GM19328 (cell line): Measurements from ENCODE around the gene PRKCA.
"Not testable (repeated sequence)": the region's sequence is repeated elsewhere in the genome, so short reads cannot be mapped to it uniquely, and the experiment has no call there.

Source experiments
- ATAC-seq: cut with Tn5 transposase; IDR thresholded peaks from one replicate; pipeline ENCODE4 v1.9.1; 2021; ENCODE audit warnings: mild to moderate bottlenecking, moderate library complexity; ENCODE audit not compliant: unreplicated experiment

The PRKCA gene

GRCh38 chr17:66480243-66480642 is 177.8 kb downstream of the PRKCA start:
- no peak for ATAC-seq

- no peak for ATAC-seq
Observed at GRCh38 chr17:66480802-66481201, 178.4 kb downstream of the PRKCA start.

- no peak for ATAC-seq
Observed at GRCh38 chr17:66481271-66481670, 178.9 kb downstream of the PRKCA start.

GRCh38 chr17:66483906-66484305 is 181.5 kb downstream of the PRKCA start:
- ATAC-seq: no peak

GRCh38 chr17:66485309-66485947 is 183.0 kb downstream of the PRKCA start:
- ATAC-seq: no peak

- ATAC-seq: no peak
Observed at GRCh38 chr17:66487121-66487520, 184.7 kb downstream of the PRKCA start.

- ATAC-seq: no peak
Observed at GRCh38 chr17:66487981-66488468, 185.6 kb downstream of the PRKCA start.

- no peak for ATAC-seq
Observed at GRCh38 chr17:66488864-66489263, 186.5 kb downstream of the PRKCA start.

GRCh38 chr17:66489576-66489975 is 187.2 kb downstream of the PRKCA start:
- ATAC-seq: not testable (repeated sequence)

GRCh38 chr17:66491213-66491612 is 188.8 kb downstream of the PRKCA start:
- no peak for ATAC-seq

GRCh38 chr17:66491665-66492064 is 189.3 kb downstream of the PRKCA start:
- ATAC-seq: no peak

- no peak for ATAC-seq
Observed at GRCh38 chr17:66492080-66492479, 189.7 kb downstream of the PRKCA start.

- ATAC-seq: no peak
Observed at GRCh38 chr17:66492561-66493005, 190.2 kb downstream of the PRKCA start.

- ATAC-seq: no peak
Observed at GRCh38 chr17:66493283-66494019, 191.0 kb downstream of the PRKCA start.

- ATAC-seq: no peak
Observed at GRCh38 chr17:66494023-66494803, 191.8 kb downstream of the PRKCA start.

GRCh38 chr17:66495035-66495434 is 192.6 kb downstream of the PRKCA start:
- no peak for ATAC-seq

GRCh38 chr17:66496306-66496705 is 193.9 kb downstream of the PRKCA start:
- ATAC-seq: no peak

GRCh38 chr17:66498580-66498979 is 196.2 kb downstream of the PRKCA start:
- no peak for ATAC-seq

GRCh38 chr17:66506641-66507040 is 204.2 kb downstream of the PRKCA start:
- no peak for ATAC-seq

- ATAC-seq: no peak
Observed at GRCh38 chr17:66507103-66507923, 204.9 kb downstream of the PRKCA start.
